Measurements from ENCODE around the gene OLFM1.

Gene OLFM1

DNA sequence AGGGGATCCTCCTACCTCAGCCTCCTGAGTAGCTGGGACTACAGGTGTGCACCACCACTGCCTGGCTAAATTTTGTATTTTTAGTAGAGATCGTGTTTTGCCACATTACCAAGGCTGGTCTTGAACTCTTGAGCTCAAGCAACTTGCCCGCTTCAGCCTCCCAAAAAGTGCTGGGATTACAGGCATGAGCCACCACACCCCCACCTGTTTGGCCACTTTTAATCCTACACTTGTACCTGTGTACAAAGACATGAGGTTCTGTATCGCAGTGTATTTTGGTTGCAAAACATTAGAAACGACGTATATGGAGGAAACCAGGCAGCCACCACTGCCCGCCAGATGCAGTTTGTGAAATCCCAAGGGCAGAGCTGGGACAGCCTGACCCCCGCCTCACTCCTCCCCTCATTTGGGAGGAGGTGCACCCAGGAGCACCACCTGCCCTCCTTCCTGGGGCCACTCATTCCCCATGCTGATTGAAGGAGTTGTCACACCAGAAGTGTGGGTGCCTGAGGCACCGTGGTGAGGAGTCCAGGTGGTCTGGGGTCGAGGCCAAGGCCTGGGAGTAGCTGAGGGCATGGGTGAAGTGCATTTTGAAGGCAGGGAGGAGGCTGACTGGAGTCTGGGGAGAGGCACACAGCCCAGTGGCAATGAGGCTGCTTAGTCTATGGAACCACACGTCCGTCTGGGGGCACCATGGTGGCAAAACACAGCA is 39.3 kb upstream of the OLFM1 start:
- Histone ChIP-seq H3K9me3 (ENCODE audit: control insufficient read depth, low read depth, low read length) (no peaks in the 10 kb centered on the region), H3K27ac (ENCODE audit: low read length) (no peak overlapping the region), H3K27me3 (ENCODE audit: control insufficient read depth, insufficient read depth, low read length) (no peaks in the 10 kb centered on the region), H3K4me3 (ENCODE audit: low read length) (no peak overlapping the region), H3K4me1 (ENCODE audit: control insufficient read depth, low read depth, low read length) (no peaks in the 10 kb centered on the region), H3K36me3 (ENCODE audit: control insufficient read depth, low read depth, low read length) (no peaks in the 10 kb centered on the region), H3K9ac (ENCODE audit: low read length) (no peak overlapping the region)

DNA sequence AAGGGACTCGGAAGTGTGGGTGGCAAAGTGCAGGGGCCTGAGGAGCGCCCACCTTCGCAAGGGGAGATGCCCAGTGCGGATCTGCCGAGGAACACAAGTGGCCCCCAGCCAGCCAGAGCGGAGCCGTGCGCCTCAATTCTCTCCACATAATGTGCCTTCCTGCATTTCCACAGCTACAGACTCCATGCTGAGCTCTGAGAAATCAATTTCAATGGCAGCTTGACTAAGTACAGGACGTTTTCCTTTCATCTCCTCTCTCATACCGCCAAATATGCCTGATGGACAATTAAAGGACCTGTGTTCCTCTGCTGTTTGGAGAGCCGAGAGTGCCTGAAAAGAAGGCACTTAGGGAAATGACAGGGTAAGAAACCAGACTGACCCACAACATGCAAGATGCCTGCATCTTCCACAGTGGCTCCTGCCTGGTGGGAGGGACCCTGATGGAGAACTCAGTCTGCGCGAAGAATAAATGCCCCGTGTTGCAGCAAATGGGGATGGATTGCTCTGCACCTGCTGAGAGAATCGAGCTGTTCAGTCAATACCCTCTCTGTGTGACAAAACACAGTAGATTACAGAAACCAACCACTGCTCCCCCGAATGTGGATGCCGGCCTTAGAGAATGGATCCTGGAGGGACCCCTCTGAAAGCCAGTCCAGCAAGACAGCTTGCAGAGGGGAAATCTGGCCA is 38.6 kb upstream of the OLFM1 start:
- H3K27ac ChIP-seq (ENCODE audit: low read length), result no peak overlapping the region
- no peak overlapping the region for H3K4me3 ChIP-seq (ENCODE audit: low read length)
- H3K4me1 ChIP-seq (ENCODE audit: control insufficient read depth, low read depth, low read length), result no peaks in the 10 kb centered on the region
- H3K9ac ChIP-seq (ENCODE audit: low read length), result no peak overlapping the region
- H3K9me3 ChIP-seq (ENCODE audit: control insufficient read depth, low read depth, low read length), result no peaks in the 10 kb centered on the region
- no peaks in the 10 kb centered on the region for H3K36me3 ChIP-seq (ENCODE audit: control insufficient read depth, low read depth, low read length)
- no peaks in the 10 kb centered on the region for H3K27me3 ChIP-seq (ENCODE audit: control insufficient read depth, insufficient read depth, low read length)

DNA sequence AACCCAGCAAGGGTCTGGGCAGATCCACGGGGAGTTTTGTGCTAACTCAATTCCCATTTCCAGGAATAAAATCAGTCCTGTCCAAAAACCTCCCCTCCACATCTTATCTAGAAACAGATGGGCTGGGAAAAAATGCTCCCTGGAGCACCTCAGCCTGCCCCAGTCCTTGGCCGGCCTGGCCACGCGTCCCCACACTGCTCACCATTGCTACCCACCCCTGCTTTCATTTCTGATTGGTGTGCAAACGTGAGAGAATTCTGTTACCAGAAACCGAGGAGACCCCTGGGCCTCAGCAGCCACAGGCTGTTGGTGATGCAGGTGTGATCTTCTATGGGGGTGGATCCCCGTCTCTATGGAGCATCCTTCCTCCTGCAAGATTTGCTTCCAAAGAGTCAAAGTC is 38.0 kb upstream of the OLFM1 start:
- Histone ChIP-seq H3K27me3 (ENCODE audit: control insufficient read depth, insufficient read depth, low read length) (no peaks in the 10 kb centered on the region), H3K36me3 (ENCODE audit: control insufficient read depth, low read depth, low read length) (no peaks in the 10 kb centered on the region), H3K9ac (ENCODE audit: low read length) (no peak overlapping the region), H3K27ac (ENCODE audit: low read length) (no peak overlapping the region), H3K9me3 (ENCODE audit: control insufficient read depth, low read depth, low read length) (no peaks in the 10 kb centered on the region), H3K4me1 (ENCODE audit: control insufficient read depth, low read depth, low read length) (no peaks in the 10 kb centered on the region), H3K4me3 (ENCODE audit: low read length) (no peak overlapping the region)

DNA sequence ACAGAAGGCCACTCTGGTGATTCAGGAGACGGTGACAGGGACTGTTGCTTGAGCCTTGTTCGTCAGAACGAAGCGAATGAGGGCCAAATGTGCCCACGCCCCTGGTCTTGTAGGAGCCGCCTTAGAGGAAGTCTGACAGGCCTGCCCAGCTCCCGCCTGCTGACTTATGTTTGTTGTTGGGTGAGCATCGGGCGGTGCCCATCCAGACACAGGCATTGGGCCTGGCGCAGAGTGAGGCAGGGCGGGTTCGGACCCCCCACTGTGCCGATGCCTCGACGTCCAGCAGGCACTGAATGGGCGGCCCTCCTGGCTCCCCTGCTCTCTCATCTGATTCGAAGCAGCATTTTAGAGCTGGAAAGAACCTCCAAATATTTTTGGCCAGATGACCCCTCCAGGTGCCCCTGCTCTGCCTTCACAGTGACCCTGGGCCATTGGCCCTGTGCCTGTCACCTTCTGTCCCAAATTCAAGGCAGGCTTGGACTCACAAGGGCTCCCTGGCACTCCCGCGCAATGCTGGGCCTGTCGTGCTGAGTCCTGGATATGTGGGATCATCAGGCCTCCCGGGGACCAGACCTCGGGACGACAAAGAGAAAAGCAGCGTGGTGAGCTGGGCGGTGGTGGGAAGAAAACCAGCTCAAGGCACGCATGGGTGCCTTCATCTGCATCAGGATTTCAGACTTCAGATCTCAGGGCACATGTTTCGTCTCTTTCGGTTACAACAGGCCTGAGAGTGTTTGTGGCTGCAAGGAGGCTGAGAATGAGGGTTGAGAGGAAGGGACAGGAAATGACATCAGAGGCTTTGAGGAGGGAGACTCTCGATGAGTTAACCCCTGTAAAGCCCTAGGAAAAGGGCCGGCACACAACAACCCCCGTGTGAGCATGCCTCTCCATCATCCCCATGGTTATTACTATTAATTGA is 37.1 kb upstream of the OLFM1 start:
- Histone ChIP-seq H3K9me3 (ENCODE audit: control insufficient read depth, low read depth, low read length) (no peaks in the 10 kb centered on the region), H3K4me3 (ENCODE audit: low read length) (no peak overlapping the region), H3K27me3 (ENCODE audit: control insufficient read depth, insufficient read depth, low read length) (no peaks in the 10 kb centered on the region), H3K4me1 (ENCODE audit: control insufficient read depth, low read depth, low read length) (no peaks in the 10 kb centered on the region), H3K36me3 (ENCODE audit: control insufficient read depth, low read depth, low read length) (no peaks in the 10 kb centered on the region), H3K27ac (ENCODE audit: low read length) (no peak overlapping the region), H3K9ac (ENCODE audit: low read length) (no peak overlapping the region)

DNA sequence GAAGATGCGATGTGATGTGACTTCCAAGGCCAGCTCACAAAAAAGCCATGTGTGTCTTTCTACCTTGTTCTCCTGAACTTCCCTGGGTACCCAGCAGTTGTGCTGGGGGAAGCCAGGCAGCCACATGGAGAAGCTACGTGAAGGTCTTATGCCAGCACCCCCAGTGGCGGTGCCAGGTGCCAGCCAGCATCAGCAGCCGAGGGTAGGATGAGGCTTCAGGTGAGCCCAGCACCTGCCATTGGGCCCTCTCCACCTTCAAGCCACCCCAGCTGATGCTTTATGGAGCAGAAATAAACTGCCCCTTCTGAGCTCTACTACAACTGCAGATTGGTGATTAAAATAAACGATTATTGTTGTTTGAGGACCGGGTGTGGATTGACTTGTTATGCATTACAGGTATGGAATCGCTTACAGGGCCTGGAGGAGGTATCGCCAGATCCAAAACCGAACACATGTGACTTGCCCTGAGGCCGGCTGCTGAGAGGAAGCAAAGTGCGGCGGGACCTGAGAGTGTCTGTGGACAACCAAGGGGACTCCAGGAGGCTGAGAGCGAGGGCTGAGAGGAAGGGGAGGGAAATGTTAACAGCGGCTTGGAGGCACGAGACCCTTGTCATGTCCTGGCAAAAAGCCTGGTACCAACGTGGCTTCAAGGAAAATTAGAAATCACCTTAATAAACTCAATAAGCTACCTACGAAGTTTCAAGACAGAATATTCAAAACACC is 36.0 kb upstream of the OLFM1 start:
- Histone ChIP-seq H3K36me3 (ENCODE audit: control insufficient read depth, low read depth, low read length) (no peaks in the 10 kb centered on the region), H3K9ac (ENCODE audit: low read length) (no peak overlapping the region), H3K4me3 (ENCODE audit: low read length) (no peak overlapping the region), H3K27ac (ENCODE audit: low read length) (no peak overlapping the region), H3K4me1 (ENCODE audit: control insufficient read depth, low read depth, low read length) (no peaks in the 10 kb centered on the region), H3K9me3 (ENCODE audit: control insufficient read depth, low read depth, low read length) (no peaks in the 10 kb centered on the region), H3K27me3 (ENCODE audit: control insufficient read depth, insufficient read depth, low read length) (no peaks in the 10 kb centered on the region)

DNA sequence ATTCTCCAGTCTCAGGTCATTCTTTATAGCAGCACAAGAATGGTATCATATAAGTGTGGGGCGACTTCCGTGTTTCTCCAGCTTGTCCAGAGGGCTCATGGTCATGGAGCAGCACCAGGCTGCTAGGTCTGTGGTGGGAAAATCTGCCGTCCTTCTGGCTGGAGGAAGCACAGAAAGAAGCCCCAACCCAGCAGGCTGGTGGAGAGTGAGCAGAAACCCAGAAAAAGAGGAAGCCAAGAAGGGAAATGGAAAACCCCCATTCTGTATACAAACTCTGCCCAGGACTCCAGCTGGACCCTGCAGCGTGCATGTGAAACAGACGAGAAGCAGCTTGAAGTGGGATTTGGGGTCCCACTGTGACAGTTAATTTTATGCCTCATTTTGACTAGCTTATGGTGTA is 34.3 kb upstream of the OLFM1 start:
- Histone ChIP-seq H3K4me1 (ENCODE audit: control insufficient read depth, low read depth, low read length) (no peaks in the 10 kb centered on the region), H3K4me3 (ENCODE audit: low read length) (no peak overlapping the region), H3K36me3 (ENCODE audit: control insufficient read depth, low read depth, low read length) (no peaks in the 10 kb centered on the region), H3K27ac (ENCODE audit: low read length) (no peak overlapping the region), H3K27me3 (ENCODE audit: control insufficient read depth, insufficient read depth, low read length) (no peaks in the 10 kb centered on the region), H3K9ac (ENCODE audit: low read length) (no peak overlapping the region), H3K9me3 (ENCODE audit: control insufficient read depth, low read depth, low read length) (no peaks in the 10 kb centered on the region)

DNA sequence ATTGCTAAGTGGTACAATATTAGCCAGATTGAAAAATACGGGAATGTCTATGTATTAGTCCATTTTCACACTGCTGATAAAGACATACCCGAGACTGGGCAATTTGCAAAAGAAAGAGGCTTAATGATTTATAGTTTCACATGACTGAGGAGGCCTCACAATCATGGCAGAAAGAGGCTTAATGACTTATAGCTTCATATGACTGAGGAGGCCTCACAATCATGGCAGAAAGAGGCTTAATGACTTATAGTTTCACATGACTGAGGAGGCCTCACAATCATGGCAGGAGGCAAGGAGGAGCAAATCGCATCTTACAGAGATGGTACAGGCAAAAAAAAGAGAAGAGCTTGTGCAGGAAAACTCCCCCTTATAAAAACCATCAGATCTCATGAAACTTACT is 32.3 kb upstream of the OLFM1 start:
- Histone ChIP-seq H3K27me3 (ENCODE audit: control insufficient read depth, insufficient read depth, low read length) (no peaks in the 10 kb centered on the region), H3K36me3 (ENCODE audit: control insufficient read depth, low read depth, low read length) (no peaks in the 10 kb centered on the region), H3K4me1 (ENCODE audit: control insufficient read depth, low read depth, low read length) (no peaks in the 10 kb centered on the region), H3K27ac (ENCODE audit: low read length) (no peak overlapping the region), H3K9me3 (ENCODE audit: control insufficient read depth, low read depth, low read length) (no peaks in the 10 kb centered on the region), H3K9ac (ENCODE audit: low read length) (no peak overlapping the region), H3K4me3 (ENCODE audit: low read length) (no peak overlapping the region)

DNA sequence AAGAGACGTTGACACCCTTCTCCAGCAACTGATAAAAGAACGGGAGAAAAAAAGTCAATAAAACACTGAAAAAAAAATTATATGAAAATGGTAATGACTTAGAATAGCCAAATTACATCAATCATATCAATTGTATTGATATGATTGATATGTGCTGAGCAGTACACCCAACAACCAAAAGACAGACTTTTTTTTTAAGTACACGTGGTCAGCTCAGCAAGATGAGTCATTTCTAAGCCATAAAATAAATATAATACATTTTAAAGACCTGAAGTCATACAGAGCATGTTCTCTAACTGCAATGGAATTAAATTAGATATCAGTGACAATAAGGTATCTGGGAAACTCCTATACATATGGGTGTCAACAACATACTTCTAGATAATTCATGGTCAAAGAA is 30.9 kb upstream of the OLFM1 start:
- H3K9me3 ChIP-seq (ENCODE audit: control insufficient read depth, low read depth, low read length), result no peaks in the 10 kb centered on the region

DNA sequence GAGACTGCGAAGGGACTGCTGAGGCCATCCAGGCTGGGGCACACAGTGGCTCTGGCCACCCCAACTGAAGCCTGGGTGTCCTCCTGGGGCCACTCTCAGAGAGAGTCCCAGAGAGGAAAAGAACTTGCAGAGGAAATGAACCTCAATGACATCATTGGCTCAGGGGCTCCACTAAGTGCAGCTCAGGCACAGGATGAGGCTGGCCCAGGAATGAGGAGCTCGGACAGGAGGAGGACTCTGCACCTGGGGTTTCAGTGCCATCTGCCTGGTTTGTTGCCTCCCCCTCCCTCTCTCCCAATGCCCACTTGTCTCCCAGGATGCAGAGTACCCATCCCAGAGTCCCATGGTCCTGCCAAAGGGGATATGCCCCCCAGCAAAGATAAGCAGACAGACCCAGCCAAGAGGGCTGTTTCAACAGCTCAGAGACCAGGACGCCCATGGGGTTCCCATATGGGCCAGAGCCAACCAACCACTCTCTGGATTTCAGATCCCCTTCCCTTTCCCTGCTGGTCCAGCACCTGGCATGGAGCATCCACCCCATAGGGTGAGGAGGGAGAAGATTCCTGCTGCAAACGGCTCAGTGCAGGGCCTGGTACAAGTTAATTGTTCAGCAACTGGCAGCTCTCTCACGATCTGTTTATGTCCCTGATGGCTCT is 26.9 kb upstream of the OLFM1 start:
- Histone ChIP-seq H3K36me3 (ENCODE audit: control insufficient read depth, low read depth, low read length) (no peaks in the 10 kb centered on the region), H3K4me1 (ENCODE audit: control insufficient read depth, low read depth, low read length) (no peaks in the 10 kb centered on the region), H3K9ac (ENCODE audit: low read length) (no peak overlapping the region), H3K27ac (ENCODE audit: low read length) (no peak overlapping the region), H3K4me3 (ENCODE audit: low read length) (no peak overlapping the region), H3K27me3 (ENCODE audit: control insufficient read depth, insufficient read depth, low read length) (no peaks in the 10 kb centered on the region), H3K9me3 (ENCODE audit: control insufficient read depth, low read depth, low read length) (no peaks in the 10 kb centered on the region)

More for the DNA sequence above, 30.9 kb upstream of the OLFM1 start:
- Histone ChIP-seq H3K36me3 (ENCODE audit: control insufficient read depth, low read depth, low read length) (no peaks in the 10 kb centered on the region), H3K9ac (ENCODE audit: low read length) (no peak overlapping the region), H3K4me1 (ENCODE audit: control insufficient read depth, low read depth, low read length) (no peaks in the 10 kb centered on the region), H3K27ac (ENCODE audit: low read length) (no peak overlapping the region), H3K4me3 (ENCODE audit: low read length) (no peak overlapping the region), H3K27me3 (ENCODE audit: control insufficient read depth, insufficient read depth, low read length) (no peaks in the 10 kb centered on the region)

DNA sequence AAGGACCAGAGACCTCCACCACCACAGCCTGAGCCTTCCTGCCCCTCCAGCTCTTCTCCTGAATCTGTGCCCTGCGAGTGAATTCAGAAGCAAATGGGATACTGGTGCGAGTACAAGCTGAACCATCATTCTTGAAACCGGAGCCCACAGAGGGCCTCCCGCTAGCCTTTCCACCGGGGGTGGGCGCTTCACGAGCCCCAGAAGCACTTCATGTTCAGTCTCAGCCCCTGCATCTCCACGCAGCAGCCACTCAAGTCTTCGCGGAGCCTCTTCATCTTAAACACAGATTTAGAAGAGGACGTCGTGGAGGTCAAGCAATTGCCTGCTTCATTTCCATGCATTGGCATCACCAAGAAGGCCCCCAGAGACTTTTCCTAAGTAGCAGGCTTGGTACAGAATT is 26.0 kb upstream of the OLFM1 start:
- Histone ChIP-seq H3K27me3 (ENCODE audit: control insufficient read depth, insufficient read depth, low read length) (no peaks in the 10 kb centered on the region), H3K9me3 (ENCODE audit: control insufficient read depth, low read depth, low read length) (no peaks in the 10 kb centered on the region), H3K27ac (ENCODE audit: low read length) (no peak overlapping the region), H3K4me3 (ENCODE audit: low read length) (no peak overlapping the region), H3K4me1 (ENCODE audit: control insufficient read depth, low read depth, low read length) (no peaks in the 10 kb centered on the region), H3K9ac (ENCODE audit: low read length) (no peak overlapping the region), H3K36me3 (ENCODE audit: control insufficient read depth, low read depth, low read length) (no peaks in the 10 kb centered on the region)

DNA sequence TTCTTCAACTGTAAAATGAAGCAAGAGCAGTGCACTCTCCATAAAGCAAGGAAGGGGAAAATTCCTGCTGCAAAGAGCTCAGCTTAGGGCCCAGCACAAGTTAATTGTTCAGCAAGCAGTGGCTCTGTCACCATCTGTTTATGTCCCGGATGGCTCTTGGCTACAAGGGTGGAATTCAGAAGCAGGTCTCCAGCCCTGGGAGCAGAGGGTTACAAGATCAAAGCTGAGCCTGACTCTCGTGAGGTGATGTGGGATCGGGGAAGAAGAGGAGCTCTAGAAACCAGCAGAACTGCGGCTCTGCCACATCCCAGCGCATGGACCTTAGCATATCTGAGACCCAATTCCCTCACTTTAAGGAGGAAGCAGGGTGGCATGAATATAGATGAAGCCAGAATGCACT is 25.2 kb upstream of the OLFM1 start:
- Histone ChIP-seq H3K27ac (ENCODE audit: low read length) (no peak overlapping the region), H3K9ac (ENCODE audit: low read length) (no peak overlapping the region), H3K4me3 (ENCODE audit: low read length) (no peak overlapping the region), H3K27me3 (ENCODE audit: control insufficient read depth, insufficient read depth, low read length) (no peaks in the 10 kb centered on the region), H3K4me1 (ENCODE audit: control insufficient read depth, low read depth, low read length) (no peaks in the 10 kb centered on the region), H3K9me3 (ENCODE audit: control insufficient read depth, low read depth, low read length) (no peaks in the 10 kb centered on the region), H3K36me3 (ENCODE audit: control insufficient read depth, low read depth, low read length) (no peaks in the 10 kb centered on the region)

Measured in iPS-18a (cell line).